ENCODE results near the gene INCA1. TPM values are rescaled to one million over a fixed set of nuclear protein-coding genes. Genes with fewer than 3 reads are reported as not detected.

The INCA1 gene
- polyA plus RNA-seq, 4 donors: 2.1 to 4.9 (median 4.0) TPM

- peak in 1 of 2 donors; percentile 57 for DNase-seq
- no peak for FAIRE-seq
- peak overlapping the region in 2 of 3 donors; percentile 84 to 86 for H3K4me3 ChIP-seq (ENCODE audit: low read depth in 1 of 3, low read length in 3 of 3)
- peak overlapping the region; percentile 86 to 91 (median 90) for H3K27ac ChIP-seq (ENCODE audit: low read depth in 1 of 3, low read length in 2 of 3)
- no peaks in the 10 kb centered on the region for H3K9me3 ChIP-seq (ENCODE audit: control insufficient read depth in 2 of 2, insufficient read depth in 1 of 2, low read depth in 1 of 2, low read length in 1 of 2)
- H3K36me3 ChIP-seq (ENCODE audit: control insufficient read depth in 3 of 3, insufficient read depth in 2 of 3, low read depth in 1 of 3, low read length in 3 of 3): peaks cover 0 to 27% (median 3%) of the 10 kb centered on the region in 3 donors
- no peaks in the 10 kb centered on the region for H3K27me3 ChIP-seq (ENCODE audit: control insufficient read depth in 3 of 3, insufficient read depth in 3 of 3, low read length in 3 of 3)
- WGBS, 3 donors: 23 to 38% (median 26%) methylated on average over 5 of the region's 5 CpGs
- H3K4me1 ChIP-seq (ENCODE audit: control insufficient read depth in 3 of 3, insufficient read depth in 2 of 3, low read depth in 1 of 3, low read length in 2 of 3): peaks cover 5 to 27% (median 16%) of the 10 kb centered on the region in 3 donors
These were observed 10.9 kb downstream of the INCA1 start for GRCh38 chr17:4986403-4986802.

GRCh38 chr17:4982305-4982704 is 15.0 kb downstream of the INCA1 start:
- DNase-seq (no peak), FAIRE-seq (no peak)
- H3K9me3 ChIP-seq (ENCODE audit: control insufficient read depth in 2 of 2, insufficient read depth in 1 of 2, low read depth in 1 of 2, low read length in 1 of 2): no peaks in the 10 kb centered on the region
- no peak overlapping the region for H3K27ac ChIP-seq (ENCODE audit: low read depth in 1 of 3, low read length in 2 of 3)
- no peak overlapping the region for H3K4me3 ChIP-seq (ENCODE audit: low read depth in 1 of 3, low read length in 3 of 3)
- peaks cover 3 to 25% (median 4%) of the 10 kb centered on the region in 3 donors for H3K4me1 ChIP-seq (ENCODE audit: control insufficient read depth in 3 of 3, insufficient read depth in 2 of 3, low read depth in 1 of 3, low read length in 2 of 3)
- 65 to 79% (median 73%) methylated on average over 5 of the region's 5 CpGs for WGBS, 3 donors
- no peaks in the 10 kb centered on the region for H3K27me3 ChIP-seq (ENCODE audit: control insufficient read depth in 3 of 3, insufficient read depth in 3 of 3, low read length in 3 of 3)
- peaks cover 0 to 55% (median 24%) of the 10 kb centered on the region in 3 donors for H3K36me3 ChIP-seq (ENCODE audit: control insufficient read depth in 3 of 3, insufficient read depth in 2 of 3, low read depth in 1 of 3, low read length in 3 of 3)

- H3K4me1 ChIP-seq (ENCODE audit: control insufficient read depth in 3 of 3, insufficient read depth in 2 of 3, low read depth in 1 of 3, low read length in 2 of 3): peaks cover 0 to 11% (median 0%) of the 10 kb centered on the region in 3 donors
- WGBS, 3 donors: 31 to 43% (median 34%) methylated on average over 6 of the region's 6 CpGs
- H3K27me3 ChIP-seq (ENCODE audit: control insufficient read depth in 3 of 3, insufficient read depth in 3 of 3, low read length in 3 of 3): no peaks in the 10 kb centered on the region
- FAIRE-seq: no peak
- DNase-seq: peak; percentile 63 to 73
- peaks cover 0 to 61% (median 28%) of the 10 kb centered on the region in 3 donors for H3K36me3 ChIP-seq (ENCODE audit: control insufficient read depth in 3 of 3, insufficient read depth in 2 of 3, low read depth in 1 of 3, low read length in 3 of 3)
- H3K27ac ChIP-seq (ENCODE audit: low read depth in 1 of 3, low read length in 2 of 3): no peak overlapping the region
- no peak overlapping the region for H3K4me3 ChIP-seq (ENCODE audit: low read depth in 1 of 3, low read length in 3 of 3)
- H3K9me3 ChIP-seq (ENCODE audit: control insufficient read depth in 2 of 2, insufficient read depth in 1 of 2, low read depth in 1 of 2, low read length in 1 of 2): no peaks in the 10 kb centered on the region
These were observed 16.6 kb downstream of the INCA1 start for GRCh38 chr17:4980644-4981216.

- no peak overlapping the region for H3K4me3 ChIP-seq (ENCODE audit: low read depth in 1 of 3, low read length in 3 of 3)
- DNase-seq (no peak), FAIRE-seq (no peak)
- H3K36me3 ChIP-seq (ENCODE audit: control insufficient read depth in 3 of 3, insufficient read depth in 2 of 3, low read depth in 1 of 3, low read length in 3 of 3): peaks cover 0 to 70% (median 32%) of the 10 kb centered on the region in 3 donors
- no peaks in the 10 kb centered on the region for H3K27me3 ChIP-seq (ENCODE audit: control insufficient read depth in 3 of 3, insufficient read depth in 3 of 3, low read length in 3 of 3)
- peaks cover 0 to 10% (median 0%) of the 10 kb centered on the region in 3 donors for H3K4me1 ChIP-seq (ENCODE audit: control insufficient read depth in 3 of 3, insufficient read depth in 2 of 3, low read depth in 1 of 3, low read length in 2 of 3)
- no peaks in the 10 kb centered on the region for H3K9me3 ChIP-seq (ENCODE audit: control insufficient read depth in 2 of 2, insufficient read depth in 1 of 2, low read depth in 1 of 2, low read length in 1 of 2)
- no peak overlapping the region for H3K27ac ChIP-seq (ENCODE audit: low read depth in 1 of 3, low read length in 2 of 3)
These were observed 18.6 kb downstream of the INCA1 start for GRCh38 chr17:4978726-4979125.

- Histone ChIP-seq H3K4me1 (ENCODE audit: control insufficient read depth in 3 of 3, insufficient read depth in 2 of 3, low read depth in 1 of 3, low read length in 2 of 3) (peaks cover 0 to 13% (median 0%) of the 10 kb centered on the region in 3 donors), H3K27me3 (ENCODE audit: control insufficient read depth in 3 of 3, insufficient read depth in 3 of 3, low read length in 3 of 3) (no peaks in the 10 kb centered on the region), H3K36me3 (ENCODE audit: control insufficient read depth in 3 of 3, insufficient read depth in 2 of 3, low read depth in 1 of 3, low read length in 3 of 3) (peaks cover 6 to 78% (median 28%) of the 10 kb centered on the region in 3 donors), H3K4me3 (ENCODE audit: low read depth in 1 of 3, low read length in 3 of 3) (no peak overlapping the region), H3K27ac (ENCODE audit: low read depth in 1 of 3, low read length in 2 of 3) (no peak overlapping the region), H3K9me3 (ENCODE audit: control insufficient read depth in 2 of 2, insufficient read depth in 1 of 2, low read depth in 1 of 2, low read length in 1 of 2) (no peaks in the 10 kb centered on the region)
- FAIRE-seq (no peak), DNase-seq (no peak)
- WGBS, 3 donors: 87 to 94% (median 93%) methylated on average over 9 of the region's 9 CpGs
These were observed 23.1 kb downstream of the INCA1 start for GRCh38 chr17:4974115-4974670.

- DNase-seq (no peak), FAIRE-seq (no peak)
- 90 to 94% (median 93%) methylated on average over 10 of the region's 10 CpGs for WGBS, 3 donors
- Histone ChIP-seq H3K27ac (ENCODE audit: low read depth in 1 of 3, low read length in 2 of 3) (no peak overlapping the region), H3K9me3 (ENCODE audit: control insufficient read depth in 2 of 2, insufficient read depth in 1 of 2, low read depth in 1 of 2, low read length in 1 of 2) (no peaks in the 10 kb centered on the region), H3K4me1 (ENCODE audit: control insufficient read depth in 3 of 3, insufficient read depth in 2 of 3, low read depth in 1 of 3, low read length in 2 of 3) (peaks cover 0 to 20% (median 4%) of the 10 kb centered on the region in 3 donors), H3K4me3 (ENCODE audit: low read depth in 1 of 3, low read length in 3 of 3) (no peak overlapping the region), H3K27me3 (ENCODE audit: control insufficient read depth in 3 of 3, insufficient read depth in 3 of 3, low read length in 3 of 3) (no peaks in the 10 kb centered on the region), H3K36me3 (ENCODE audit: control insufficient read depth in 3 of 3, insufficient read depth in 2 of 3, low read depth in 1 of 3, low read length in 3 of 3) (peaks cover 6 to 79% (median 28%) of the 10 kb centered on the region in 3 donors)
These were observed 23.8 kb downstream of the INCA1 start for GRCh38 chr17:4973256-4974114.

GRCh38 chr17:4972752-4973151 is 24.6 kb downstream of the INCA1 start:
- H3K27ac ChIP-seq (ENCODE audit: low read depth in 1 of 3, low read length in 2 of 3): no peak overlapping the region
- no peaks in the 10 kb centered on the region for H3K27me3 ChIP-seq (ENCODE audit: control insufficient read depth in 3 of 3, insufficient read depth in 3 of 3, low read length in 3 of 3)
- peaks cover 0 to 23% (median 4%) of the 10 kb centered on the region in 3 donors for H3K4me1 ChIP-seq (ENCODE audit: control insufficient read depth in 3 of 3, insufficient read depth in 2 of 3, low read depth in 1 of 3, low read length in 2 of 3)
- DNase-seq (no peak), FAIRE-seq (no peak)
- H3K36me3 ChIP-seq (ENCODE audit: control insufficient read depth in 3 of 3, insufficient read depth in 2 of 3, low read depth in 1 of 3, low read length in 3 of 3): peaks cover 6 to 75% (median 21%) of the 10 kb centered on the region in 3 donors
- no peak overlapping the region for H3K4me3 ChIP-seq (ENCODE audit: low read depth in 1 of 3, low read length in 3 of 3)
- H3K9me3 ChIP-seq (ENCODE audit: control insufficient read depth in 2 of 2, insufficient read depth in 1 of 2, low read depth in 1 of 2, low read length in 1 of 2): no peaks in the 10 kb centered on the region
- 87 to 95% (median 88%) methylated on average over 10 to 12 of the region's 12 CpGs for WGBS, 3 donors

GRCh38 chr17:4972322-4972721 is 25.0 kb downstream of the INCA1 start:
- H3K27ac ChIP-seq (ENCODE audit: low read depth in 1 of 3, low read length in 2 of 3): no peak overlapping the region
- FAIRE-seq: no peak
- WGBS, 3 donors: 90 to 94% (median 91%) methylated on average over 11 to 12 of the region's 12 CpGs

More at GRCh38 chr17:4972322-4972721, 25.0 kb downstream of the INCA1 start:
- H3K9me3 ChIP-seq (ENCODE audit: control insufficient read depth in 2 of 2, insufficient read depth in 1 of 2, low read depth in 1 of 2, low read length in 1 of 2): no peaks in the 10 kb centered on the region
- peaks cover 6 to 71% (median 18%) of the 10 kb centered on the region in 3 donors for H3K36me3 ChIP-seq (ENCODE audit: control insufficient read depth in 3 of 3, insufficient read depth in 2 of 3, low read depth in 1 of 3, low read length in 3 of 3)
- no peak overlapping the region for H3K4me3 ChIP-seq (ENCODE audit: low read depth in 1 of 3, low read length in 3 of 3)
- no peak for DNase-seq
- peaks cover 0 to 23% (median 4%) of the 10 kb centered on the region in 3 donors for H3K4me1 ChIP-seq (ENCODE audit: control insufficient read depth in 3 of 3, insufficient read depth in 2 of 3, low read depth in 1 of 3, low read length in 2 of 3)
- H3K27me3 ChIP-seq (ENCODE audit: control insufficient read depth in 3 of 3, insufficient read depth in 3 of 3, low read length in 3 of 3): no peaks in the 10 kb centered on the region
